NOMO-1 (cell line): ENCODE measurements around the gene ZNF385C.
A peak's percentile ranks its signal among the peaks of the same experiment; 100 is the strongest.

Experiments used
- DNase-seq, 2 experiments: peaks; one replicate each; lab custom pipeline; 2025; ENCODE audit not compliant: unreplicated experiment in 2 of 2; lab: John Stamatoyannopoulos, UW

The ZNF385C gene

GRCh38 chr17:42079541-42079940, 18.7 kb downstream of the ZNF385C start:
- no peak for DNase-seq

GRCh38 chr17:42078396-42079043, 19.8 kb downstream of the ZNF385C start:
- no peak for DNase-seq

- DNase-seq = no peak
These were observed 20.5 kb downstream of the ZNF385C start for GRCh38 chr17:42077755-42078154.

- no peak for DNase-seq
These were observed 21.3 kb downstream of the ZNF385C start for GRCh38 chr17:42076797-42077559.

GRCh38 chr17:42075789-42076188, 22.5 kb downstream of the ZNF385C start:
- no peak for DNase-seq

- peak in 1 of 2 experiments; percentile 10 for DNase-seq
These were observed 25.7 kb downstream of the ZNF385C start for GRCh38 chr17:42072323-42073187.

GRCh38 chr17:42071810-42072209, 26.5 kb downstream of the ZNF385C start:
- DNase-seq = no peak

GRCh38 chr17:42068979-42069378, 29.3 kb downstream of the ZNF385C start:
- no peak for DNase-seq

- peak in 1 of 2 experiments; percentile 35 for DNase-seq
These were observed 30.7 kb downstream of the ZNF385C start for GRCh38 chr17:42067371-42068091.

- no peak for DNase-seq
These were observed 33.1 kb downstream of the ZNF385C start for GRCh38 chr17:42065201-42065600.

- no peak for DNase-seq
These were observed 35.6 kb downstream of the ZNF385C start for GRCh38 chr17:42062681-42063080.

GRCh38 chr17:42061646-42062487, 36.4 kb downstream of the ZNF385C start:
- DNase-seq = no peak

- DNase-seq = no peak
These were observed 38.0 kb downstream of the ZNF385C start for GRCh38 chr17:42060231-42060630.

GRCh38 chr17:42059815-42060214, 38.5 kb downstream of the ZNF385C start:
- no peak for DNase-seq

GRCh38 chr17:42058063-42058462, 40.2 kb downstream of the ZNF385C start:
- no peak for DNase-seq

GRCh38 chr17:42056635-42057034, 41.6 kb downstream of the ZNF385C start:
- DNase-seq = no peak

GRCh38 chr17:42055496-42055895, 42.8 kb downstream of the ZNF385C start:
- DNase-seq = no peak

- DNase-seq = no peak
These were observed 43.2 kb downstream of the ZNF385C start for GRCh38 chr17:42055027-42055426.

- DNase-seq = no peak
These were observed 44.4 kb downstream of the ZNF385C start for GRCh38 chr17:42053731-42054500.
